K562 (cell line): Measurements from ENCODE around the gene INO80. TPM values are rescaled to one million over a fixed set of nuclear protein-coding genes. Genes with fewer than 3 reads are reported as not detected.

Source experiments
- ARNT ChIP-seq, 2 experiments: fragments of 450-650 bp; IDR thresholded peaks; 2 replicates each; pipeline ENCODE4 v1.6.1; 2016; ENCODE audit warnings: mild to moderate bottlenecking in 1 of 2
- BHLHE40 ChIP-seq: IDR thresholded peaks from 2 replicates; pipeline ENCODE4 v1.6.1; 2011; ENCODE audit warnings: low read length, improper control_type of control experiment
- BRD4 ChIP-seq: fragments of 200-600 bp; sonication (generic); IDR thresholded peaks from 2 replicates; pipeline ENCODE4 v1.6.1; 2017; ENCODE audit warnings: inconsistent platforms
- CEBPG ChIP-seq, 3 experiments: fragments of 200-800 bp in 1 of 3; sonication (Bioruptor generic) in 1 of 3; sonication (generic) in 1 of 3; formaldehyde crosslinking in 1 of 3; IDR thresholded peaks in 2 of 3; conservative IDR thresholded peaks in 1 of 3; 2 replicates each; pipeline versions ENCODE4 v1.6.1 to v1.8.0; 2016 to 2022; ENCODE audit warnings: missing compliant biosample characterization in 2 of 3, missing genetic modification characterization in 2 of 3, mild to moderate bottlenecking in 1 of 3, missing genetic modification reagents in 1 of 3
- EP400 ChIP-seq: fragments of 450-650 bp; IDR thresholded peaks from 2 replicates; pipeline ENCODE4 v1.6.1; 2017; ENCODE audit warnings: antibody characterized with exemption, mild to moderate bottlenecking, moderate library complexity
- HNRNPLL ChIP-seq: fragments of 200-400 bp; formaldehyde crosslinking; IDR thresholded peaks from 2 replicates; pipeline ENCODE4 v1.6.1; 2017; ENCODE audit warnings: low read length, low read depth, mild to moderate bottlenecking; ENCODE audit not compliant: poor library complexity, severe bottlenecking
- KDM4B ChIP-seq, 2 experiments: fragments of 450-650 bp in 1 of 2; sonication (generic) in 1 of 2; IDR thresholded peaks; 2 replicates each; pipeline ENCODE4 v1.6.1; 2016 to 2017; ENCODE audit warnings: borderline replicate concordance in 2 of 2, antibody characterized with exemption in 1 of 2, low read depth in 1 of 2, mild to moderate bottlenecking in 1 of 2
- KHSRP ChIP-seq: fragments of 450-650 bp; IDR thresholded peaks from 2 replicates; pipeline ENCODE4 v1.6.1; 2017
- NCOR1 ChIP-seq: fragments of 450-650 bp; IDR thresholded peaks from 2 replicates; pipeline ENCODE4 v1.6.1; 2016; ENCODE audit warnings: mild to moderate bottlenecking, moderate library complexity
- SMAD1 ChIP-seq: fragments of 150-350 bp; IDR thresholded peaks from 2 replicates; pipeline ENCODE4 v1.6.1; 2014; ENCODE audit warnings: low read length, low read depth; ENCODE audit not compliant: partially characterized antibody
- SMARCB1 ChIP-seq: IDR thresholded peaks from 2 replicates; pipeline ENCODE4 v1.6.1; 2011; ENCODE audit warnings: improper control_type of control experiment, low read depth; ENCODE audit not compliant: insufficient read length
- TSHZ1 ChIP-seq: fragments of 250-450 bp; sonication (Bioruptor Pico); IDR thresholded peaks from 2 replicates; pipeline ENCODE4 v1.4.0; 2020; ENCODE audit warnings: mild to moderate bottlenecking, moderate library complexity
- ZNF764 ChIP-seq: fragments of 250-450 bp; sonication (Bioruptor Pico); IDR thresholded peaks from 2 replicates; pipeline ENCODE4 v1.4.0; 2020; ENCODE audit warnings: low read depth, mild to moderate bottlenecking, moderate library complexity
- polyA plus RNA-seq, 8 experiments: library from polyadenylated mRNA; depleted of rRNA in 4 of 8; stranded (reverse) in 5 of 8; unstranded in 3 of 8; fragments of >200 nt; fragmentation: Nextera tagmentation in 2 of 8; fragmentation: Illumina TruSeq in 1 of 8; extraction: Ambion mirVana in 2 of 8; extraction: Trizol in 1 of 8; gene quantifications; 2 replicates each; pipeline versions ENCODE4 v1.2.1 to v1.2.3, GENCODE V29; 2011 to 2014; ENCODE audit warnings: inconsistent platforms in 1 of 8, missing spikeins in 1 of 8
- total RNA-seq, 7 experiments: library from RNA; depleted of rRNA in 6 of 7; stranded (reverse); fragments of >200 nt in 6 of 7; fragmentation: Illumina TruSeq in 2 of 7; extraction: Trizol in 2 of 7; gene quantifications; 2 replicates each; pipeline versions ENCODE4 v1.2.1 to v1.2.3, GENCODE V29; 2011 to 2021; ENCODE audit warnings: low replicate concordance in 1 of 7
- TF ChIP-seq, protein P1 (sequence below), 2 experiments: IDR thresholded peaks; 2 replicates each; pipeline ENCODE4 v1.6.1; 2012; ENCODE audit warnings: improper control_type of control experiment in 2 of 2, low read depth in 2 of 2, low read length in 2 of 2, borderline replicate concordance in 1 of 2
- TF ChIP-seq, protein P2 (sequence below), 3 experiments: fragments of 200-800 bp in 1 of 3; fragments of 250-450 bp in 1 of 3; fragments of 450-650 bp in 1 of 3; sonication (Bioruptor Pico) in 1 of 3; sonication (Bioruptor generic) in 1 of 3; formaldehyde crosslinking in 1 of 3; IDR thresholded peaks; 2 replicates each; pipeline versions ENCODE4 v1.6.1 to v1.8.0; 2016 to 2022; ENCODE audit warnings: mild to moderate bottlenecking in 2 of 3, missing genetic modification characterization in 2 of 3, missing compliant biosample characterization in 1 of 3, moderate library complexity in 1 of 3

The INO80 gene
- total and polyA plus RNA-seq, 9 of the 15 experiments (the other 6 are each of a cell fraction or from before 2014, with no cell fraction given): 1.1 to 25.7 (median 19.9) TPM

- TF ChIP-seq, protein P1, sequence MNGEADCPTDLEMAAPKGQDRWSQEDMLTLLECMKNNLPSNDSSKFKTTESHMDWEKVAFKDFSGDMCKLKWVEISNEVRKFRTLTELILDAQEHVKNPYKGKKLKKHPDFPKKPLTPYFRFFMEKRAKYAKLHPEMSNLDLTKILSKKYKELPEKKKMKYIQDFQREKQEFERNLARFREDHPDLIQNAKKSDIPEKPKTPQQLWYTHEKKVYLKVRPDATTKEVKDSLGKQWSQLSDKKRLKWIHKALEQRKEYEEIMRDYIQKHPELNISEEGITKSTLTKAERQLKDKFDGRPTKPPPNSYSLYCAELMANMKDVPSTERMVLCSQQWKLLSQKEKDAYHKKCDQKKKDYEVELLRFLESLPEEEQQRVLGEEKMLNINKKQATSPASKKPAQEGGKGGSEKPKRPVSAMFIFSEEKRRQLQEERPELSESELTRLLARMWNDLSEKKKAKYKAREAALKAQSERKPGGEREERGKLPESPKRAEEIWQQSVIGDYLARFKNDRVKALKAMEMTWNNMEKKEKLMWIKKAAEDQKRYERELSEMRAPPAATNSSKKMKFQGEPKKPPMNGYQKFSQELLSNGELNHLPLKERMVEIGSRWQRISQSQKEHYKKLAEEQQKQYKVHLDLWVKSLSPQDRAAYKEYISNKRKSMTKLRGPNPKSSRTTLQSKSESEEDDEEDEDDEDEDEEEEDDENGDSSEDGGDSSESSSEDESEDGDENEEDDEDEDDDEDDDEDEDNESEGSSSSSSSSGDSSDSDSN (IDR thresholded peaks at IDR 0.05; ENCODE audit: borderline replicate concordance in 1 of 2, low read depth in 2 of 2, low read length in 2 of 2): 0 out of 4 replicates have a peak, but pooled peaks of 1 of the 2 experiments have one; percentile 9
- TF ChIP-seq, protein P2, sequence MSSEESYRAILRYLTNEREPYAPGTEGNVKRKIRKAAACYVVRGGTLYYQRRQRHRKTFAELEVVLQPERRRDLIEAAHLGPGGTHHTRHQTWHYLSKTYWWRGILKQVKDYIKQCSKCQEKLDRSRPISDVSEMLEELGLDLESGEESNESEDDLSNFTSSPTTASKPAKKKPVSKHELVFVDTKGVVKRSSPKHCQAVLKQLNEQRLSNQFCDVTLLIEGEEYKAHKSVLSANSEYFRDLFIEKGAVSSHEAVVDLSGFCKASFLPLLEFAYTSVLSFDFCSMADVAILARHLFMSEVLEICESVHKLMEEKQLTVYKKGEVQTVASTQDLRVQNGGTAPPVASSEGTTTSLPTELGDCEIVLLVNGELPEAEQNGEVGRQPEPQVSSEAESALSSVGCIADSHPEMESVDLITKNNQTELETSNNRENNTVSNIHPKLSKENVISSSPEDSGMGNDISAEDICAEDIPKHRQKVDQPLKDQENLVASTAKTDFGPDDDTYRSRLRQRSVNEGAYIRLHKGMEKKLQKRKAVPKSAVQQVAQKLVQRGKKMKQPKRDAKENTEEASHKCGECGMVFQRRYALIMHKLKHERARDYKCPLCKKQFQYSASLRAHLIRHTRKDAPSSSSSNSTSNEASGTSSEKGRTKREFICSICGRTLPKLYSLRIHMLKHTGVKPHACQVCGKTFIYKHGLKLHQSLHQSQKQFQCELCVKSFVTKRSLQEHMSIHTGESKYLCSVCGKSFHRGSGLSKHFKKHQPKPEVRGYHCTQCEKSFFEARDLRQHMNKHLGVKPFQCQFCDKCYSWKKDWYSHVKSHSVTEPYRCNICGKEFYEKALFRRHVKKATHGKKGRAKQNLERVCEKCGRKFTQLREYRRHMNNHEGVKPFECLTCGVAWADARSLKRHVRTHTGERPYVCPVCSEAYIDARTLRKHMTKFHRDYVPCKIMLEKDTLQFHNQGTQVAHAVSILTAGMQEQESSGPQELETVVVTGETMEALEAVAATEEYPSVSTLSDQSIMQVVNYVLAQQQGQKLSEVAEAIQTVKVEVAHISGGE (CRISPR knock-in tag; IDR thresholded peaks at IDR 0.05): 0 out of 6 replicates have a peak, but pooled peaks of 1 of the 3 experiments have one; percentile 65
- TF ChIP-seq BHLHE40 (peak; percentile 79), KHSRP (no peak), SMAD1 (no peak), NCOR1 (peak; percentile 27; the same call in 1 of the 2 replicates), EP400 (peak; percentile 93; the same call in 1 of the 2 replicates), CEBPG (CRISPR knock-in tag; IDR thresholded peaks at IDR 0.05) (no peak), CEBPG (tag; conservative IDR thresholded peaks at IDR 0.05 in 1 of 2, IDR thresholded peaks at IDR 0.05 in 1 of 2) (peak in 1 of 2 experiments; percentile 54; a peak in 2 of 4 replicates), TSHZ1 (CRISPR knock-in tag) (no peak), ARNT (IDR thresholded peaks at IDR 0.05) (0 out of 4 replicates have a peak, but pooled peaks of 1 of the 2 experiments have one; percentile 44), BRD4 (peak; percentile 88), ZNF764 (CRISPR knock-in tag) (no peak), KDM4B (IDR thresholded peaks at IDR 0.05; ENCODE audit: borderline replicate concordance in 2 of 2, low read depth in 1 of 2) (peak in 1 of 2 experiments; percentile 78; a peak in 1 of 4 replicates), HNRNPLL (no peak), SMARCB1 (no peak)
Observed at GRCh38 chr15:41115652-41116115, 396 bp downstream of the INO80 start (continued).
